Fibroblast of pulmonary artery (primary cell): ENCODE data around the gene STIMATE.

Experiments used
- DNase-seq: peaks from one replicate; pipeline ENCODE4 v3.0.0-alpha.2; 2010; ENCODE audit warnings: low read depth
- H3K4me3 ChIP-seq: replicated peaks from 2 replicates; pipeline ENCODE4 v1.5.1; 2011; ENCODE audit warnings: low read depth, mild to moderate bottlenecking, control low read depth, low read length, moderate library complexity
- TF ChIP-seq, protein P1 (sequence below): IDR thresholded peaks from 2 replicates; pipeline ENCODE4 v1.5.1; 2011; ENCODE audit warnings: mild to moderate bottlenecking, control low read depth, low read length, inconsistent platforms; ENCODE audit errors: missing control alignments

The STIMATE gene

DNA sequence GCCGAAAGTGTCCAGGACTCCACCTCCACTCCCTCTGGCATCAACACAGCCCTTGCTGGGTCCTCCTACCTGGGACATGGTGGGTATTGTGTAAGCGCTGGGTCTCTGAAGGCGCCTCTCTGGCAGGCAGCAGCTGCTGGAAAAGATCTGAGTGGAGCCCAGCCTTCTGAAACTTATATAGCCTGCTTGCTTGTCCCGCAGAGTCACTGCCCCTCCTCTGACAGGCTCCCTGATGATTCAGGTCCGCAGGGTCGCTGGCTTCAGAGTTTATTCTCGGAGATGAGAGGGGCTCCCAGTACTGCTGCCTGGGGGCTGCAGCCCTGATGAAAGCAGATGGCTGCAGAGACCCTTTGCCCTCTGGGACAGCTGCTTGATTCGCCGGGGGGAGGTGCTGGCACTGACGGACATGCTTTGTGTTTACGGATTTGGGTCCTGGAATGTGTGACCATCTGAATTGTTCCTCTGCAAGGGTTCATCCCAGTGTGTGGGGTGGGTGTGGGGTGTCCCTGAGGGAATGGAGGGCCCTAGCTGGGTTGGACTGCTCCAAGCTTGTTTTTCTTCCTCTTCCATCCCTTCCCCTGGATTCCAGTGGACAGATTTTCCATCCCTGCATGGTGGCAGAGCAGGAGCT lies 62.4 kb downstream of the STIMATE start, which contains the start of gene MUSTN1:
Gene MUSTN1, minus strand, starts transcription at position 149 of the 631 bp plus-strand sequence. Its CDS starts 71 bp downstream, at position 78.
- TF ChIP-seq, protein P1, sequence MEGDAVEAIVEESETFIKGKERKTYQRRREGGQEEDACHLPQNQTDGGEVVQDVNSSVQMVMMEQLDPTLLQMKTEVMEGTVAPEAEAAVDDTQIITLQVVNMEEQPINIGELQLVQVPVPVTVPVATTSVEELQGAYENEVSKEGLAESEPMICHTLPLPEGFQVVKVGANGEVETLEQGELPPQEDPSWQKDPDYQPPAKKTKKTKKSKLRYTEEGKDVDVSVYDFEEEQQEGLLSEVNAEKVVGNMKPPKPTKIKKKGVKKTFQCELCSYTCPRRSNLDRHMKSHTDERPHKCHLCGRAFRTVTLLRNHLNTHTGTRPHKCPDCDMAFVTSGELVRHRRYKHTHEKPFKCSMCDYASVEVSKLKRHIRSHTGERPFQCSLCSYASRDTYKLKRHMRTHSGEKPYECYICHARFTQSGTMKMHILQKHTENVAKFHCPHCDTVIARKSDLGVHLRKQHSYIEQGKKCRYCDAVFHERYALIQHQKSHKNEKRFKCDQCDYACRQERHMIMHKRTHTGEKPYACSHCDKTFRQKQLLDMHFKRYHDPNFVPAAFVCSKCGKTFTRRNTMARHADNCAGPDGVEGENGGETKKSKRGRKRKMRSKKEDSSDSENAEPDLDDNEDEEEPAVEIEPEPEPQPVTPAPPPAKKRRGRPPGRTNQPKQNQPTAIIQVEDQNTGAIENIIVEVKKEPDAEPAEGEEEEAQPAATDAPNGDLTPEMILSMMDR = no peak
- DNase-seq = peak; percentile 25
- H3K4me3 ChIP-seq = no peak within 1 kb of the TSS

DNA sequence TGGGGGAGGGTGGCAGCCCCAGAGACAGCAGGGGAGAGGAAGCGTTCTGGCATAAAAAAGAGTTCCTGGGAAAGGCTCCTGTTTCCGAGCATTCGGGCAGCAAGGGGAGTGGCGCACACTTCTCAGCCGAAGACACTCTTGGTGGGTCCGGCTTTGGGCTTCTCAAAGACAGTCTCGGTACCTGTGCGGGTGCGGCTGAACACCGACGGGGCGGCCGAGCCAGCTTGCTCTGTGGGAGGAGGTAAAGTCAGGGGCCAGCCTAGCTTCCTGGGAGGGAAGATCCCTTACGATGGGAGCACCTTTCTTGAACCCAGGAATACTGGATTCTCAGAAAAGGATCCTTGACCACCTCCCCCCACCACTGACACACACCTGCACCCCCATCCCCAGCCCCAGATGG lies 64.1 kb downstream of the STIMATE start:
- TF ChIP-seq, protein P1 = no peak
- DNase-seq = no peak
- H3K4me3 ChIP-seq = no peak overlapping the region

DNA sequence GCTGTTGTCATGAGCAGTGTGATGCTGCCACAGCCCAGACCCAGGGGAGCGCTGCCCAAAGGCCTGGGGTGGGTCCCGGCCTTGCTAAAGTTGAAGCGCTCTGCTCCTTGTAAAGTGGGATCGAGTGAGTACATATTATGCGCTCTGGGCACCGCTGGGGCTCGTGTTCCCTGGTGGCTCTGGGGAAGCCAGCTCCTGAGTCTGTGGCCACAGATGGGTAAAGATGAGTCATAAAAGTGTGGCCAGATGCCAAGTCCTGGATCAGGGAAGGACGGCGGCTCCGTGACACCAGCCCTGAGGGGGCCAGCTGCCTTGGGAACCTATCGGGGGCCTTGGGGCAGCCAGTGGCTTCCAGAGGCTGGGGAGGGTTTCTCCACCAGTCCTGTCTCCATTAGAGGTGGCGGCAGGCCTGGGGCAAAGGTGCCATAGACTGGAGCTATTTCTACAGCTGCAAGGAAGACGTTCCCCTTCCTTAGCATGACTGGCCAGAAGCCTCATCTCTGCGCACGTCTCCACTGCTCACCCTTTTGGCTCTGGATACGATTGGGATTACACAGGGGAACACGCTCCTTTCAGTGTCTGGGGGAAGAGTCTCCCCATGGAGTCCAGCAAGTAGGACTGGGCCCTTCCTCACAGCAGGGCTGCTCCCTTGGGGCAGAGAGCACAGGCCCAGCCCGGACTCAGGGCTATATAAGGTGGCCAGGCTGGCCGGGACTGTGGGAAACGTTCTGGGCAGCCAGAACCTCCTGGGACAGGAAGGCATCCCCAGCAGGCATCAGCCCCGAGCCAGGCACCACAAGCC lies 65.6 kb downstream of the STIMATE start:
- TF ChIP-seq, protein P1 = no peak
- H3K4me3 ChIP-seq = no peak overlapping the region
- peak; percentile 70 for DNase-seq

DNA sequence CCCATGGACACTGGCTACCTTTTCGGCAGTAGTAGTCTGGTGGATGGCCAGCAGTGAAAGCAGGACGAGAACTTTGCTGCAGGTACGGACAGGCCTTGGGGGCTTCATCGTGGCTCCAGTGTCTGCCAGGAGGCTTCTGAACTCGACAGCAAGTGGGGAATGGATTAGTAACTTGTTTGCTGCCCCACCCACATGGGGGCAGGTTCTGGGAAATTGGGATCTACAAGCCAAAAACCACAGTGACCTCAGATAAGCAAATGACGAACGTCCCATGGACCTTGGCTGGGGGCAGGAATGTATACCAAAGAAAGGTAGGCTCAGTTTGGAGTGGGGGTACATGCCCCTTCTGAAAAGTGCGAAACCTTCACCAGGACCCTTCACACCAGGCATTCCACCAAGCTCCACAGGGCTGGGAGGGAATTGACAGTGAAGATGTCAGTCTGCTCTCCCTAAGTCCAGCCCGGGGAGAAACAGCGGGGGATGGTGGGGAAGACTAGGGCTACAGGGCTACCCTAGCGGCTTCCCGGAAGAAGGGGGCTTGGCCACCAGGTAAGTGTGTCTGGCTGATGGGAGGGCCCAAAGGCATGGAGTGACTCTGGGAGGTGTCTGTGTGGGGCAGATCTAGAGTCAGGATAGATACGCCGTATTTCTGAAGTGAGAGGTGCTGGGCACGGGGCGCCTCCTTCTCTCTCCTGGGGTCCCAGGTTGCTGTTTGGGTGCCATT lies 66.7 kb downstream of the STIMATE start, which contains the start of gene ITIH4:
Gene ITIH4, minus strand, starts transcription at position 138 of the 724 bp plus-strand sequence. Its CDS starts 30 bp downstream, at position 108.
- DNase-seq = no peak
- no peak within 1 kb of the TSS for H3K4me3 ChIP-seq
- TF ChIP-seq, protein P1 = no peak

DNA sequence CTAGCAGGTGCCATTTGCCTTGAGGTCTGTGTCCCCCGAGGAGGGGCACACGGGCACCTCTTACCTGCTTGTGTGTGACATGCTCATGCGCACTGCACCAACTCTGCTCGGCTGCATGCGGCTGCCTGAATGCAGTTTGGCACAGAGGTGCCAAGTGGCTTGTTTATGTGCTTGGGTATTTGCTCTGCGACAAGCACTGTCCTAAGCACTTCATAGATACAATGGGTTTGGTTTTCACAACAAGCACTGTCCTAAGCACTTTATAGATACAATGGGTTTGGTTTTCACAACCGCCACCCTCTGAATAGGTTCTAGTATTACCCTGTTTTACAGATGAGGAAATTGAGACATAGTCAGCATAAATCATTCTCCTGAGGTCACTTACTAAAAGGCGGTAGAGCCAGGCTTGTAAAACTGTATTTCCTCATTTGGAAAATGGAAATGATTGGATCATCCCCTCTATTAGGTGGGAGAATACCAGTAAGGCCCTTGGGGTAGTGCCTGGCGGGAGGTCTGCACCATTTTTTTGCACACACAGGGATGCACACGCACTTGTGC lies 67.4 kb downstream of the STIMATE start:
- TF ChIP-seq, protein P1 = no peak
- no peak for DNase-seq
- H3K4me3 ChIP-seq = no peak overlapping the region

DNA sequence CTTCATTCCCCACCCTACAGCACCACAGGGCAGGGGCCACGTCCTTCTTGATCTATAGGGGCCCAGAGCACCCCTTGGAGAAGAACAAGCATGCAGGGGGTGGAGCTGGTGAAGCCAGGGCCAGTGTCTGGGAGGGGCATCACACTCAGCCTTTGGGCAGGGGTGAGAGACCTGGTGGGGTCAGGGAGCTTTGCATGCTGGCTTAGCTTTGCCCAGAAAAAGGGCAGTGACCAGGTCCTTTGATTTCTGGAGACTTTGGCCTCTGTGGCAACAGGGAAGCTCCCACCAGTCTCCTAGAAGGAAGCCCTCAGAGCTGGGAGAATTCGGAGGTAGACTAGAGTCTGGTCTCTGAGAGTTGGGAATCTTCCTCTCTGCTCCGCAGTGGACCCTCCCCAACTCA lies 67.9 kb downstream of the STIMATE start:
- no peak for DNase-seq
- TF ChIP-seq, protein P1 = no peak
- no peak overlapping the region for H3K4me3 ChIP-seq
